ENCODE results near the gene STRADA. TPM values are rescaled to one million over a fixed set of nuclear protein-coding genes. Genes with fewer than 3 reads are reported as not detected.

STRADA gene
- total and polyA plus RNA-seq, 2 donors (not counting 3 experiments of a cell fraction or from before 2014, with no cell fraction given) = 47.0 to 53.6 TPM

GRCh38 chr17:63703556-63704258 lies 37.9 kb downstream of the STRADA start:
- ChIA-PET CTCF (interaction anchor here (1.4 kb wide), 1 partner anchor 278 kb away, joined by 3 read pairs; no protein-coding TSS in a partner anchor), POLR2A (no interaction called here)
- TF ChIP-seq POLR2A (IDR thresholded peaks at IDR 0.05; ENCODE audit: low read depth, low read length) (no peak), MYC (IDR thresholded peaks at IDR 0.05; ENCODE audit: low read depth, low read length) (no peak), JUN (IDR thresholded peaks at IDR 0.05; ENCODE audit: borderline replicate concordance, insufficient read depth, insufficient read length, low read depth) (no peak), GATA2 (IDR thresholded peaks at IDR 0.05; ENCODE audit: insufficient read depth, insufficient read length, low read depth, low read length) (no peak), MAX (IDR thresholded peaks at IDR 0.05; ENCODE audit: insufficient read depth, insufficient read length) (no peak), FOS (IDR thresholded peaks at IDR 0.05; ENCODE audit: borderline replicate concordance, insufficient read depth, low read length) (no peak), POLR2AphosphoS5 (IDR thresholded peaks at IDR 0.05; ENCODE audit: insufficient read depth, low read depth, low read length) (no peak), CTCF (IDR thresholded peaks at IDR 0.05; ENCODE audit: extremely low read depth in 1 of 2, insufficient read depth in 1 of 2, low read depth in 1 of 2, low read length in 2 of 2) (no peak), EZH2 (IDR thresholded peaks at IDR 0.05; ENCODE audit: borderline replicate concordance, low read depth, low read length, severe bottlenecking) (no peak)
- H2AFZ ChIP-seq (ENCODE audit: low read depth, low read length) = no peak overlapping the region
- H3K27me3 ChIP-seq (ENCODE audit: control insufficient read depth in 2 of 2, insufficient read depth in 2 of 2, low read length in 2 of 2) = no peaks in the 10 kb centered on the region
- peaks cover 0 to 8% of the 10 kb centered on the region in 2 experiments for H3K36me3 ChIP-seq (ENCODE audit: control insufficient read depth in 2 of 2, extremely low read depth in 1 of 2, insufficient read depth in 2 of 2, low read length in 2 of 2)
- H3K4me1 ChIP-seq (ENCODE audit: control insufficient read depth, extremely low read depth, insufficient read depth, low read length) = peaks cover 22% of the 10 kb centered on the region
- H3K79me2 ChIP-seq (ENCODE audit: control insufficient read depth, insufficient read depth, low read length) = peaks cover 9% of the 10 kb centered on the region
- intact Hi-C loops (cut with micrococcal nuclease) (no loop called here), dilution Hi-C loops (cut with MboI; ENCODE audit: extremely low pct_ligation_motif_present, low sequenced_read_pairs) (no loop called here)
- DNase-seq (ENCODE audit: low read depth, low spot score) (no peak), FAIRE-seq (no peak)
- BruUV-seq (replicated peaks) = no TSS peak
- H3K4me3 ChIP-seq (replicated peaks in 1 of 3; ENCODE audit: insufficient read depth in 1 of 3, low read depth in 1 of 3, low read length in 3 of 3) = no peak overlapping the region
- H3K9ac ChIP-seq (replicated peaks; ENCODE audit: extremely low read depth, insufficient read depth, low read length) = no peak overlapping the region
- H3K9me1 ChIP-seq (replicated peaks; ENCODE audit: control insufficient read depth, extremely low read depth, insufficient read depth, low read length) = no peaks in the 10 kb centered on the region
- no peaks in the 10 kb centered on the region for H4K20me1 ChIP-seq (replicated peaks; ENCODE audit: control insufficient read depth, extremely low read depth, insufficient read depth, low read length)
- H3K9me3 ChIP-seq (replicated peaks; ENCODE audit: control insufficient read depth, insufficient read depth, low read length) = no peaks in the 10 kb centered on the region
- H3K4me2 ChIP-seq (ENCODE audit: insufficient read depth, low read length) = no peak overlapping the region
- no peak overlapping the region for H3K27ac ChIP-seq (ENCODE audit: insufficient read depth, low read depth, low read length)

Data from endothelial cell of umbilical vein (primary cell).